GM21529 (cell line): ENCODE results near the gene YWHAQ.

Experiments used
- ATAC-seq: cut with Tn5 transposase; IDR thresholded peaks from one replicate; pipeline ENCODE4 v1.9.1; 2021; ENCODE audit not compliant: unreplicated experiment

YWHAQ gene

GRCh38 chr2:9630736-9631552, at the start of gene YWHAQ:
TSS of gene YWHAQ (minus strand) at chr2:9630997. CDS start at chr2:9630452, 545 bp downstream.
- ATAC-seq, result peak; percentile 92

GRCh38 chr2:9680082-9680481, 49.3 kb upstream of the YWHAQ start:
- ATAC-seq, result no peak

- ATAC-seq, result no peak
These were observed 48.4 kb upstream of the YWHAQ start for GRCh38 chr2:9679218-9679617.

GRCh38 chr2:9678544-9678943, 47.7 kb upstream of the YWHAQ start:
- ATAC-seq, result no peak

GRCh38 chr2:9675415-9676351, 44.9 kb upstream of the YWHAQ start:
- ATAC-seq, result no peak

- ATAC-seq, result no peak
These were observed 44.2 kb upstream of the YWHAQ start for GRCh38 chr2:9674891-9675414.

- ATAC-seq, result no peak
These were observed 43.2 kb upstream of the YWHAQ start for GRCh38 chr2:9673914-9674481.

- no peak for ATAC-seq
These were observed 38.0 kb upstream of the YWHAQ start for GRCh38 chr2:9668687-9669345.

GRCh38 chr2:9667826-9668225, 37.0 kb upstream of the YWHAQ start:
- ATAC-seq, result no peak

- no peak for ATAC-seq
These were observed 35.5 kb upstream of the YWHAQ start for GRCh38 chr2:9666306-9666705.

GRCh38 chr2:9665898-9666297, 35.1 kb upstream of the YWHAQ start:
- no peak for ATAC-seq

GRCh38 chr2:9664365-9664764, 33.6 kb upstream of the YWHAQ start:
- no peak for ATAC-seq

- ATAC-seq, result peak; percentile 90
These were observed 32.4 kb upstream of the YWHAQ start for GRCh38 chr2:9663008-9663879.

- ATAC-seq, result no peak
These were observed 30.5 kb upstream of the YWHAQ start for GRCh38 chr2:9661261-9661660.

- no peak for ATAC-seq
These were observed 30.0 kb upstream of the YWHAQ start for GRCh38 chr2:9660781-9661180.

GRCh38 chr2:9660154-9660553, 29.4 kb upstream of the YWHAQ start:
- no peak for ATAC-seq

- no peak for ATAC-seq
These were observed 28.2 kb upstream of the YWHAQ start for GRCh38 chr2:9658972-9659371.

GRCh38 chr2:9657731-9658130, 26.9 kb upstream of the YWHAQ start:
- ATAC-seq, result no peak

GRCh38 chr2:9657083-9657482, 26.3 kb upstream of the YWHAQ start:
- no peak for ATAC-seq

- peak; percentile 93 for ATAC-seq
These were observed 25.5 kb upstream of the YWHAQ start for GRCh38 chr2:9656270-9656766.
